Large intestine (tissue), 3 donors: ENCODE results near the gene RALGPS1. TPM values are rescaled to one million over a fixed set of nuclear protein-coding genes. Genes with fewer than 3 reads are reported as not detected.
"Not testable (repeated sequence)": the region's sequence is repeated elsewhere in the genome, so short reads cannot be mapped to it uniquely, and the experiment has no call there.

Source experiments
- DNase-seq, 2 donors: peaks; one replicate each; pipeline versions ENCODE4 v3.0.0 to v3.0.0-alpha.2; 2013
- H3K27ac ChIP-seq: one replicate; pipeline ENCODE4 v1.5.1; 2013; ENCODE audit warnings: low read length
- H3K27me3 ChIP-seq: 2 replicates; pipeline ENCODE4 v1.6.1; 2013; ENCODE audit warnings: low read length; ENCODE audit not compliant: control insufficient read depth, insufficient read depth
- H3K36me3 ChIP-seq: 2 replicates; pipeline ENCODE4 v1.6.1; 2013; ENCODE audit warnings: low read length; ENCODE audit not compliant: control insufficient read depth, insufficient read depth
- H3K4me1 ChIP-seq: one replicate; pipeline ENCODE4 v1.6.1; 2013; ENCODE audit warnings: low read length; ENCODE audit not compliant: control insufficient read depth, insufficient read depth
- H3K4me3 ChIP-seq: one replicate; pipeline ENCODE4 v1.5.1; 2013; ENCODE audit warnings: low read length
- H3K9me3 ChIP-seq: one replicate; pipeline ENCODE4 v1.6.1; 2013; ENCODE audit warnings: mild to moderate bottlenecking, low read depth, low read length, moderate library complexity; ENCODE audit not compliant: control insufficient read depth
- WGBS: methylation state at CpG from one replicate; pipeline ENCODE4 v1.1.5; 2013; ENCODE audit warnings: low lambda C conversion rate; ENCODE audit not compliant: insufficient coverage; 5-methylcytosine and 5-hydroxymethylcytosine counted together
- polyA plus RNA-seq: library from polyadenylated mRNA; unstranded; fragments of 120-200 nt; gene quantifications from one replicate; pipeline ENCODE4 v1.2.1, GENCODE V29; 2013

The RALGPS1 gene
- polyA plus RNA-seq, 1 donor, result 58.8 TPM

GRCh38 chr9:127142931-127143464 is 228.4 kb downstream of the RALGPS1 start:
- H3K9me3 ChIP-seq, result no peaks in the 10 kb centered on the region
- 56% methylated on average over 1 of the region's 2 CpGs for WGBS
- no peak overlapping the region for H3K27ac ChIP-seq
- no peak overlapping the region for H3K4me3 ChIP-seq
- H3K27me3 ChIP-seq, result no peaks in the 10 kb centered on the region
- H3K4me1 ChIP-seq, result no peaks in the 10 kb centered on the region
- DNase-seq, result no peak
- H3K36me3 ChIP-seq, result no peaks in the 10 kb centered on the region

DNA sequence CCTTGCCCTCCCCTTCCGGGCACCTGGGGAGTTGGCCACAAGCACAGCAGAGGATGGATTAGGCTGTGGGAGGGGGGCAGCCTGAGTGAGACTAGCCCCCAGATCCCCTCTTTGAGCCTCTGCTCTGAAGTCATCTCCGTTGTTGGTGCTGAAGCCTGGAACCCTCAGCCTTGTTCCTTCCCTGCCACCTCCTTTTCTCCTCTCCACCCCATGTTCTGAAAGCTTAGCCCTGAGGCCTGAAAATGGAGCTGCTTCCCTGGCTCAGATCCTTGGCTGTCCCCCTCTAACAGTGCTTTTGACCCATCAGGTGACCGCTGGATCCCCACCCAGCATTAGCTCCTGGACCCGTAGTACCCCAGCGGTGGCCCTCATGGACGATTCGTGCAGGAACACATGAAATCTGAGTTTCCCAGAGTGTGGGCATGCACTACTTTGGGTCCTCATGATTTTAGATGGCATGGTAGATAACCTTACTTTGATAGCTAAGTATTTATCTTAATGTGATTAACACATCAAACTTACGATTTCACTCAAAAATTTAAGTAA is 229.4 kb downstream of the RALGPS1 start:
- no CpG with 5 or more reads among the region's 8 CpGs for WGBS
- Histone ChIP-seq H3K27me3 (no peaks in the 10 kb centered on the region), H3K4me3 (no peak overlapping the region), H3K4me1 (no peaks in the 10 kb centered on the region), H3K36me3 (peaks cover 2% of the 10 kb centered on the region), H3K27ac (no peak overlapping the region), H3K9me3 (no peaks in the 10 kb centered on the region)
- DNase-seq, result no peak

DNA sequence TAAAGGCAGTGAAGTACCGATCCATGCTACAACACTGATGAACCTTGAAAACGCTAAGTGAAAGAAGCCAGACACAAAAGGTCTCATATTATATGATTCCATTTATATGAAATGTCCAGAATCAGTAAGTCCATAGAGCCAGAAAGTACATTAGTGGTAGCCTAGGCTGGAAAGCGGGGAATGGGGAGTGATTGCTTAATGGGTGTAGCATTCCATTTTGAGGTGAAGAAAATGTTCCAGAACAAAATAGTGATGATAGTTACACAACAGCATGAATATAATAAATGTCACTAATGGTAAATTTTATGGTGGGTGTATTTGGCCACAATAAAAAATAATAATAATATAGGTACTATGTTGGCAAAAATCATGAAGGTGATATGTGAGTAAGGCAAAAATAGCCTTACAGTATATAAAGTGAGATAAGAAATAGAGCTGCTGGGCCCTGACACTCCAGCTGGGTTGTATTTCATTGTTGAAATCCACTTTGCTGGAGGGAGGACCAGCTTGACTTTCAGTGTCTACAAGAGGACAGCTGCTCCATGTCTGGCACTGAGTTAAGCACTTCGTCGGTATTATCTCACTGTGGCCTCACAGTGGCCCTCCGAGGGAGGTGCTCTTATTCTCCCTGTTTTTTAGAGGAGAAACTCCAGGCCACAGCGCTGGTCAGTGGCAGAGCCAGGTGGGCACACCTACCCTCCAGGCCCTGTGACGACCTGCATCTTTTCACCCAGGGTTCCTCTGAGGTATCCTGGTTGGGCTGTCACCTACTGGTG is 230.3 kb downstream of the RALGPS1 start:
- H3K4me3 ChIP-seq, result no peak overlapping the region
- no peak for DNase-seq
- no peaks in the 10 kb centered on the region for H3K27me3 ChIP-seq
- H3K27ac ChIP-seq, result no peak overlapping the region
- no peaks in the 10 kb centered on the region for H3K4me1 ChIP-seq
- no peaks in the 10 kb centered on the region for H3K9me3 ChIP-seq
- H3K36me3 ChIP-seq, result peaks cover 2% of the 10 kb centered on the region
- 93% methylated on average over 2 of the region's 8 CpGs for WGBS

DNA sequence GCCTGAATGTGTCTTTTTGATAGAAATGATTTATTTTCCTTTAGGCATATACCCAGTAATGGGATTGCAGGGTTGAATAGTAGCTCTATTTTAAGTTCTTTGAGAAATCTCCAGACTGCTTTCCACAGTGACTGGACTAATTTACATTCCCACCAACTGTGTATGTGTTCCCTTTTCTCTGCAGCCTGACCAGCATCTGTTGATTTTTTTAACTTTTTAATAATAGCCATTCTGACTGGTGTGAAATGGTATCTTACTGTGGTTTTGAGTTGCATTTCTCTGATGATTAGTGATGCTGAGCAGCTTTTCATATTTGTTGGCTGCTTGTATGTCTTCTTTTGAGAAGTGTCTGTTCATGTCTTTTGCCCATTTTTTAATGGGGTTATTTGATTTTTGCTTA is 232.3 kb downstream of the RALGPS1 start:
- H3K27ac ChIP-seq, H3K9me3 ChIP-seq: not testable (repeated sequence)

GRCh38 chr9:127147251-127147650 is 232.7 kb downstream of the RALGPS1 start:
- WGBS, result 86% methylated on average over 1 of the region's 2 CpGs

More for the DNA sequence above, 232.3 kb downstream of the RALGPS1 start:
- H3K4me1 ChIP-seq, H3K36me3 ChIP-seq, H3K4me3 ChIP-seq, DNase-seq, H3K27me3 ChIP-seq: not testable (repeated sequence)

GRCh38 chr9:127148014-127148413 is 233.4 kb downstream of the RALGPS1 start:
- Histone ChIP-seq H3K4me3 (no peak overlapping the region), H3K4me1 (no peaks in the 10 kb centered on the region), H3K36me3 (peaks cover 2% of the 10 kb centered on the region), H3K27ac (no peak overlapping the region), H3K9me3 (no peaks in the 10 kb centered on the region), H3K27me3 (no peaks in the 10 kb centered on the region)
- no CpG with 5 or more reads among the region's 5 CpGs for WGBS
- DNase-seq, result no peak

More at GRCh38 chr9:127147251-127147650, 232.7 kb downstream of the RALGPS1 start:
- Histone ChIP-seq H3K36me3 (peaks cover 2% of the 10 kb centered on the region), H3K9me3 (no peaks in the 10 kb centered on the region), H3K27ac (no peak overlapping the region), H3K27me3 (no peaks in the 10 kb centered on the region), H3K4me3 (no peak overlapping the region), H3K4me1 (no peaks in the 10 kb centered on the region)
- DNase-seq, result no peak

- no peaks in the 10 kb centered on the region for H3K27me3 ChIP-seq
- DNase-seq, result no peak
- no peaks in the 10 kb centered on the region for H3K9me3 ChIP-seq
- H3K36me3 ChIP-seq, result peaks cover 2% of the 10 kb centered on the region
- no peak overlapping the region for H3K4me3 ChIP-seq
- H3K27ac ChIP-seq, result no peak overlapping the region
- no CpG with 5 or more reads among the region's 7 CpGs for WGBS
- H3K4me1 ChIP-seq, result peaks cover under 1% of the 10 kb centered on the region
Observed at GRCh38 chr9:127149010-127149409, 234.4 kb downstream of the RALGPS1 start.

- Histone ChIP-seq H3K9me3 (no peaks in the 10 kb centered on the region), H3K4me3 (no peak overlapping the region), H3K27ac (no peak overlapping the region), H3K27me3 (no peaks in the 10 kb centered on the region), H3K36me3 (peaks cover 2% of the 10 kb centered on the region), H3K4me1 (peaks cover 3% of the 10 kb centered on the region)
- WGBS, result no CpG with 5 or more reads among the region's 6 CpGs
- no peak for DNase-seq
Observed at GRCh38 chr9:127149463-127150390, 235.1 kb downstream of the RALGPS1 start.

DNA sequence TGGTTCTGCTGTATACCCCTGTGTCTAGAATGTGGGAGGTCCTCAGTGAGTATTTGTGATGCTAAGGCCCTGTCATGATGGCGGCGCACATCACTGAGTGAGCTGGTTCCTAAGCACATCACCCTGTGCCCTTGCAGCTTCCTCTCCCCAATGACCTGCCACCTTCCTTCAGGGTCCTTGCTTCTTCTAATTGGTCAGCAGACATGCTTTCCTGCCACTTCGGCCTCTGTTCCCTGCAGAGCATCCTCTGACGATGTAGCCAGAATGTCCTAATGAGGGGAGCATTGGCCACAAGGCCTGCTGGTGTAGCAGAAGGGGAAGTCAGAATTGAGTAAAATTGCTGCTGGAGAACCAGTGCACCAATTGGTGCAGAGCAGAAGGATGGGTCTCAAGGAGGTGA is 238.9 kb downstream of the RALGPS1 start:
- peaks cover 2% of the 10 kb centered on the region for H3K36me3 ChIP-seq
- DNase-seq, result no peak
- no peaks in the 10 kb centered on the region for H3K9me3 ChIP-seq
- H3K4me3 ChIP-seq, result no peak overlapping the region
- peaks cover 3% of the 10 kb centered on the region for H3K4me1 ChIP-seq
- WGBS, result no CpG with 5 or more reads among the region's 4 CpGs
- no peaks in the 10 kb centered on the region for H3K27me3 ChIP-seq
- no peak overlapping the region for H3K27ac ChIP-seq

GRCh38 chr9:127154003-127154389 is 239.4 kb downstream of the RALGPS1 start:
- H3K27me3 ChIP-seq, result no peaks in the 10 kb centered on the region
- H3K9me3 ChIP-seq, result no peaks in the 10 kb centered on the region
- no peak overlapping the region for H3K4me3 ChIP-seq
- WGBS, result no CpG with 5 or more reads among the region's 5 CpGs
- no peak for DNase-seq
- H3K36me3 ChIP-seq, result peaks cover under 1% of the 10 kb centered on the region
- H3K27ac ChIP-seq, result no peak overlapping the region
- H3K4me1 ChIP-seq, result peaks cover 6% of the 10 kb centered on the region
